Common myeloid progenitor, CD34-positive (primary cell): ENCODE measurements around the gene P2RY12.
A peak's percentile ranks its signal among the peaks of the same experiment; 100 is the strongest.

Experiments used
- CTCF ChIA-PET: fragments of 350-600 bp; sonication (Branson Sonifier 250); formaldehyde crosslinking; loops from one replicate; lab custom pipeline; 2021; ENCODE audit warnings: antibody characterized with exemption; lab: Charles Lee
- POLR2A ChIA-PET: fragments of 350-600 bp; sonication (Branson Sonifier 250); formaldehyde crosslinking; loops from one replicate; lab custom pipeline; 2021; ENCODE audit warnings: antibody characterized with exemption; lab: Charles Lee
- DNase-seq, 3 donors: peaks; one replicate each; pipeline versions ENCODE4 v3.0.0 to v3.0.0-alpha.2; 2013
- H3K27ac ChIP-seq, 2 experiments: 1 replicate in 1 of 2; 2 replicates in 1 of 2; pipeline ENCODE4 v1.7.0; 2013; ENCODE audit warnings: inconsistent platforms in 2 of 2, low read length in 2 of 2, mild to moderate bottlenecking in 2 of 2, low read depth in 1 of 2, moderate library complexity in 1 of 2; ENCODE audit not compliant: severe bottlenecking in 2 of 2, insufficient read depth in 1 of 2, poor library complexity in 1 of 2
- H3K27me3 ChIP-seq, 5 experiments: replicated peaks in 2 of 5; 1 replicate in 3 of 5; 2 replicates in 2 of 5; pipeline versions ENCODE4 v1.6.1 to v1.7.0; 2013; ENCODE audit warnings: low read length in 4 of 5, mild to moderate bottlenecking in 2 of 5, moderate library complexity in 2 of 5, inconsistent platforms in 1 of 5; ENCODE audit not compliant: insufficient read depth in 5 of 5, control insufficient read depth in 4 of 5
- H3K36me3 ChIP-seq, 4 experiments: 1 replicate in 2 of 4; 2 replicates in 2 of 4; pipeline versions ENCODE4 v1.6.1 to v1.7.0; 2013; ENCODE audit warnings: low read length in 3 of 4, control low read depth in 1 of 4, mild to moderate bottlenecking in 1 of 4; ENCODE audit not compliant: control insufficient read depth in 4 of 4, insufficient read depth in 4 of 4
- H3K4me1 ChIP-seq, 4 experiments: 1 replicate in 3 of 4; 2 replicates in 1 of 4; pipeline versions ENCODE4 v1.6.1 to v1.7.1; 2013; ENCODE audit warnings: low read length in 3 of 4, mild to moderate bottlenecking in 3 of 4, control low read depth in 1 of 4, inconsistent platforms in 1 of 4, moderate library complexity in 1 of 4; ENCODE audit not compliant: control insufficient read depth in 4 of 4, insufficient read depth in 4 of 4; ENCODE audit errors: control extremely low read depth in 1 of 4
- H3K4me3 ChIP-seq, 7 experiments: 1 replicate in 4 of 7; 2 replicates in 3 of 7; pipeline versions ENCODE4 v1.5.1 to v1.7.0; 2013; ENCODE audit warnings: mild to moderate bottlenecking in 7 of 7, low read length in 6 of 7, moderate library complexity in 6 of 7, inconsistent platforms in 2 of 7, low read depth in 2 of 7, control low read depth in 1 of 7; ENCODE audit not compliant: insufficient read depth in 4 of 7, control insufficient read depth in 1 of 7; ENCODE audit errors: extremely low read depth in 1 of 7
- H3K9me3 ChIP-seq, 5 experiments: 1 replicate in 4 of 5; 2 replicates in 1 of 5; pipeline versions ENCODE4 v1.6.1 to v1.7.1; 2013; ENCODE audit warnings: low read length in 4 of 5, mild to moderate bottlenecking in 2 of 5, inconsistent platforms in 1 of 5, low read depth in 1 of 5, moderate library complexity in 1 of 5; ENCODE audit not compliant: control insufficient read depth in 4 of 5, insufficient read depth in 2 of 5; ENCODE audit errors: control extremely low read depth in 1 of 5
- WGBS: methylation state at CpG from one replicate; pipeline ENCODE4 v1.1.5; 2013; ENCODE audit not compliant: insufficient coverage; 5-methylcytosine and 5-hydroxymethylcytosine counted together

The P2RY12 gene

DNA sequence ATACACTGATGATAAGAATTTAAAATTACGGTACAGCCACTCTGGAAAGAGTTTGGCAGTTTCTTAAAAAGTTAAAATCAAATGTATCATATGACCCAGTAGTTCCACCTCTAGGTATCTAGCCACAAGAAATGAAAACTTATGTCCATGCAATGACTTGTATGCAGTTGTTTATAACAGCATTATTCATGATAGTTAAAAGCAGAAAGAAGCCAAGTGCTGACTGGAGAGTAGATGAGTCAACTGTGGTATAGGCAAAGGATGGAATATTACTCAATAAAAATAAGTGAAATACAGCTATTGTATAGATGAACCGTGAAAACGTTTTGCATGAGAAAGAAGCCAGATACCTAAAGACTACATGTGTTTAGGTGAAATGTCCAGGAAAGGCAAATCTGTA is 82.8 kb downstream of the P2RY12 start:
- DNase-seq = no peak
- H3K4me3 ChIP-seq = no peak overlapping the region

DNA sequence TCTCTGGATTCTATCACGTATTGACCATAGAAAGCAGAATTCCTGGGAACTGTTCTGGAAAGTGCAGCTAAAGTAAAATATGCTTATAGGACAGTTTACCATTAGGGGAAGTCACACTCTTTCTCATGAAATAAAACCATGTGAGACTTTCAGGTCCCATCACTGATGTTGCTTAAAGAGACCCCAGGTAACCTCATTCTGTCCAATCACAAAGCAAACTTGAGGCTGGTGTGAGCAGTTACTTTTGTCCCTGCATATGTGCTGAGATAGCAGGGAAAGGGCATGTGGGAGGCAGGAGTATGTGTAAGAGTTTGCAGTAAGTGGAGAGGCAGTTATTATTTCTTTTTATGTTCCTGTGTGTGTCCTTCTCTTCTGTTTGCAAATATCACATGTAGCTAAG is 84.0 kb downstream of the P2RY12 start:
- ChIA-PET CTCF (interaction anchor here (1.1 to 1.8 kb wide), 2 partner anchors 8 to 73 kb away, joined by 4 to 5 read pairs; no protein-coding TSS in a partner anchor), POLR2A (no interaction called here)
- no peak for DNase-seq
- H3K4me3 ChIP-seq = no peak overlapping the region
- no peak overlapping the region for H3K27ac ChIP-seq
- no CpG with 5 or more reads among the region's 1 CpG for WGBS
- H3K4me1 ChIP-seq = peaks cover 0 to 3% (median 0%) of the 10 kb centered on the region in 4 experiments
- peaks cover 0 to 13% (median 6%) of the 10 kb centered on the region in 4 experiments for H3K36me3 ChIP-seq
- no peaks in the 10 kb centered on the region for H3K9me3 ChIP-seq
- no peaks in the 10 kb centered on the region for H3K27me3 ChIP-seq

More for the DNA sequence above, 82.8 kb downstream of the P2RY12 start:
- CTCF ChIA-PET = interaction anchor here (0.9 kb wide), 1 partner anchor 9 kb away, joined by 3 read pairs; no protein-coding TSS in a partner anchor
- Histone ChIP-seq H3K36me3 (peaks cover 0 to 10% (median 5%) of the 10 kb centered on the region in 4 experiments), H3K27me3 (no peaks in the 10 kb centered on the region), H3K4me1 (peaks cover 0 to 3% (median 0%) of the 10 kb centered on the region in 4 experiments), H3K27ac (no peak overlapping the region), H3K9me3 (no peaks in the 10 kb centered on the region)
- 96% methylated on average over 2 of the region's 3 CpGs for WGBS
- POLR2A ChIA-PET = no interaction called here

DNA sequence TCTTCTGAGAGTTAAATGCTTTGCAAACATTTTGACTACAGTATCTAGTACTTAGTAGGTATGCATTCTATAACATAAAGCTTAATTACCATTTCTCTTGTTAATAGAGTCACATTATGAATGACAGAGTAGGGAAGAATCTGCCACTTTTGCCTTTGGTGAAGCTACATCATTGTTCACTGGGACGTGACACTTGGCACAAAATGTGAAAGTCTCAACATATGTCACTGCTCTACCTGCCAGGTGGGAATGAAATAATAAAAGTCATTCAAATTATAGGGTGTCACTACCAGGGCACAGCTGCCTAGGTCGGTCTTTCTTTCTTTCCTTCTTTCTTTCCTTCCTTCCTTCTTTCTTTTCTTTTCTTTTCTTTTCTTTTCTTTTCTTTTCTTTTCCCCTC is 85.5 kb downstream of the P2RY12 start:
- ChIA-PET CTCF (interaction anchor here (0.9 to 1.9 kb wide), 5 partner anchors 9 to 30 kb away, joined by 3 to 4 read pairs (median 3); no protein-coding TSS in a partner anchor), POLR2A (no interaction called here)

DNA sequence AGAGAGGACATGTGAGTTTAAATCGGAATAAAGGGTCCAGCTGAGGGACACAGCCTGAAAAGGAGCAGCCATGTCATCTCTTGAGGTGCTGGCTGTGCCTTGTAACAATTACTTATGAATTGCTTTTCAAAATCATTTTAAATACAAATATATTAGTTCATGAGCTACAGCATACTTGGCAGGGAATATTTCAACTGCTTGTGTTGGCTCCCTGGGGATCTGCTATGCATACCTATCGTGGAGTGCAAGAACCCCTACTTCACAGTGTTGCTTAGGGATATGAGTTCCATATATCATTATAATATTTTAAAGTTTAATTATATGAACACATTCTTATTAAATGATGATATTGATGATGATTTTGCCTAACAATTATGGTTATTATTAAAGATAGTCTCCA is 87.1 kb downstream of the P2RY12 start:
- CTCF ChIA-PET = interaction anchor here (1.2 to 1.8 kb wide), 2 partner anchors 14 to 23 kb away, joined by 3 to 4 read pairs; no protein-coding TSS in a partner anchor
- POLR2A ChIA-PET = no interaction called here
- H3K36me3 ChIP-seq = peaks cover 0 to 17% (median 3%) of the 10 kb centered on the region in 4 experiments
- DNase-seq = no peak
- 0% methylated on average over 1 of the region's 2 CpGs for WGBS
- H3K4me1 ChIP-seq = no peaks in the 10 kb centered on the region
- H3K4me3 ChIP-seq = no peak overlapping the region
- no peaks in the 10 kb centered on the region for H3K9me3 ChIP-seq
- no peaks in the 10 kb centered on the region for H3K27me3 ChIP-seq
- no peak overlapping the region for H3K27ac ChIP-seq

More for the DNA sequence above, 85.5 kb downstream of the P2RY12 start:
- Histone ChIP-seq H3K27me3 (no peaks in the 10 kb centered on the region), H3K36me3 (peaks cover 0 to 20% (median 6%) of the 10 kb centered on the region in 4 experiments), H3K9me3 (no peaks in the 10 kb centered on the region), H3K4me3 (no peak overlapping the region), H3K4me1 (no peaks in the 10 kb centered on the region), H3K27ac (no peak overlapping the region)
- WGBS = 100% methylated on average over 1 of the region's 2 CpGs
- no peak for DNase-seq

DNA sequence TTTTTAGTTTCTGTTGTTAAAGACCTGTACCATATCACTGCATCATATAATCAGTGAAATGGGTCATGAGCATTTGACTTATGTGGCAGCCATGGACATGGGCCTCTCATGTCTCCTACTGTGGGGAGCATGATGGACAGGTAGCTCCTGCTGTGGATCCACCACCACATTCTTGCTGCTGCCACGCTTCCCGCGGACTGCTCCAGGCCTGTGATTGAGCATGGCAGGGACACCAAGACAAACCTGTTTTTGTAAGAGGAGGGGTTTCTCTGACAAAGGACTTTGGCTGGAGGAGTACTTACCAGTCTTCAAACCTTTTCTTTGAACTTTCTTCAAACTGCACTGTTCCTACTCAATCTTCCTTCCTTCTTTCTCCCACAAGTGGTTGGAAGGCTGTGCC is 88.3 kb downstream of the P2RY12 start:
- POLR2A ChIA-PET = no interaction called here
- H3K27ac ChIP-seq = no peak overlapping the region
- no peaks in the 10 kb centered on the region for H3K9me3 ChIP-seq
- WGBS = no CpG with 5 or more reads among the region's 3 CpGs
- peaks cover 0 to 17% (median 3%) of the 10 kb centered on the region in 4 experiments for H3K36me3 ChIP-seq
- H3K27me3 ChIP-seq = no peaks in the 10 kb centered on the region
- no peak for DNase-seq
- CTCF ChIA-PET = no interaction called here
- H3K4me3 ChIP-seq = no peak overlapping the region
- no peaks in the 10 kb centered on the region for H3K4me1 ChIP-seq

DNA sequence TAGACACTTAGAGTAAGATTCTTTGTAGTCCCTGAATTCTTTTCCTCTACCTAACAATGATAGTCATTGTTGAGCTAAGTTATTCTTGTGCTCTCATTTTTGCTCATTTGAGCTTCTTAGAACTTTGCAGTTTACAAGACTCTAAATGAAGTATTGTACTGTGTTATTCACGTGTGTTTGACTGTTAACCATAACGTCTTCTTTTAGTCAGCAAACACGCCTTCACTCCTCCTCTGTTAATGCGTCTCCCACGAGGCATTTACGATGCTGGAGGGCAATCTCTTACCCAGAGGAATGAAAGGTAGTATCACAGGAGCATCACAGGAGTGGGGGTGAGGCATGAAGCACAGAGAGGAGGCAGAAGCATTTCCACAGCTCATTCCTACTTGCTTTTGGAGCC is 91.4 kb downstream of the P2RY12 start:
- Histone ChIP-seq H3K4me3 (no peak overlapping the region), H3K9me3 (no peaks in the 10 kb centered on the region), H3K27ac (no peak overlapping the region), H3K4me1 (no peaks in the 10 kb centered on the region), H3K36me3 (peaks cover 0 to 15% (median 3%) of the 10 kb centered on the region in 4 experiments), H3K27me3 (no peaks in the 10 kb centered on the region)
- ChIA-PET CTCF (interaction anchor here (0.9 to 1.9 kb wide), 8 partner anchors 8 to 1152 kb away, joined by 3 to 6 read pairs (median 3); no protein-coding TSS in a partner anchor), POLR2A (interaction anchor here (0.6 kb wide), 1 partner anchor 120 kb away, joined by 3 read pairs; no protein-coding TSS in a partner anchor)
- 95% methylated on average over 6 of the region's 6 CpGs for WGBS
- no peak for DNase-seq

DNA sequence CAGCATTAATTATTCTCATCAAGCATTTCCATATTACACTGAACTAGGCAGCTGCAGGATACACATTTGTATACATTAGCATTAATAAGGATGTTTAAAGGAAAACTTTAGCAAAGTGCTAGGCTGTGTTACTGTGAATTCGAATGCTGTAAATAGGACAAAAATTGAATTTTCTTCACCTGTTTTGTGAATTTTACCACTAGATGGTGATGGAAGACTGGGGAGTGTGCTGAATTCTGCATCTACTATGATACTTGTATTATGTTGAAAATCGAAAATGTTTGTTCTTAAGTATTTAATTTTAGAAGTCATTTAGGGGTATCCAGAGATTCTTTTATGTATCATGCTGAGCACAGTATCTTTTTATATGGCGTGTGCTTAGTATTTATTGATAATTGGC is 93.9 kb downstream of the P2RY12 start:
- CTCF ChIA-PET = interaction anchor here (2.4 kb wide), 1 partner anchor 548 kb away, joined by 6 read pairs; no protein-coding TSS in a partner anchor
- Histone ChIP-seq H3K4me3 (no peak overlapping the region), H3K36me3 (peaks cover 0 to 10% (median 1%) of the 10 kb centered on the region in 4 experiments), H3K9me3 (no peaks in the 10 kb centered on the region), H3K27ac (no peak overlapping the region), H3K27me3 (no peaks in the 10 kb centered on the region), H3K4me1 (no peaks in the 10 kb centered on the region)
- peak in 2 of 3 donors; percentile 57 to 62 for DNase-seq
- WGBS = 100% methylated on average over 1 of the region's 3 CpGs
- POLR2A ChIA-PET = no interaction called here
